CD4-positive, alpha-beta T cell treated with Interleukin-21 for 1 hour (primary cell): Measurements from ENCODE around the gene ZFHX3.

ENCODE experiments used
- DNase-seq: peaks from one replicate; pipeline ENCODE4 v3.0.0-alpha.2; 2020

The ZFHX3 gene

GRCh38 chr16:73036074-73036826 lies 11.7 kb downstream of the ZFHX3 start:
- DNase-seq, result no peak

- no peak for DNase-seq
These were observed 13.6 kb downstream of the ZFHX3 start for GRCh38 chr16:73034374-73034773.

- DNase-seq, result no peak
These were observed 14.5 kb downstream of the ZFHX3 start for GRCh38 chr16:73033271-73033998.

GRCh38 chr16:73032541-73033270 lies 15.2 kb downstream of the ZFHX3 start:
- no peak for DNase-seq

GRCh38 chr16:73031984-73032383 lies 15.9 kb downstream of the ZFHX3 start:
- DNase-seq, result no peak

GRCh38 chr16:73031155-73031866 lies 16.6 kb downstream of the ZFHX3 start:
- no peak for DNase-seq

- DNase-seq, result no peak
These were observed 19.1 kb downstream of the ZFHX3 start for GRCh38 chr16:73028721-73029361.

GRCh38 chr16:73028263-73028662 lies 19.7 kb downstream of the ZFHX3 start:
- no peak for DNase-seq

- no peak for DNase-seq
These were observed 20.2 kb downstream of the ZFHX3 start for GRCh38 chr16:73027685-73028111.

- DNase-seq, result no peak
These were observed 20.9 kb downstream of the ZFHX3 start for GRCh38 chr16:73026754-73027684.

- DNase-seq, result no peak
These were observed 22.1 kb downstream of the ZFHX3 start for GRCh38 chr16:73025856-73026210.

- no peak for DNase-seq
These were observed 22.6 kb downstream of the ZFHX3 start for GRCh38 chr16:73025151-73025855.

GRCh38 chr16:73024571-73025105 lies 23.3 kb downstream of the ZFHX3 start:
- DNase-seq, result no peak

- DNase-seq, result no peak
These were observed 24.0 kb downstream of the ZFHX3 start for GRCh38 chr16:73023752-73024570.

- DNase-seq, result no peak
These were observed 24.6 kb downstream of the ZFHX3 start for GRCh38 chr16:73023320-73023719.

GRCh38 chr16:73022534-73022933 lies 25.4 kb downstream of the ZFHX3 start:
- no peak for DNase-seq

- DNase-seq, result no peak
These were observed 25.9 kb downstream of the ZFHX3 start for GRCh38 chr16:73021866-73022495.

- no peak for DNase-seq
These were observed 27.5 kb downstream of the ZFHX3 start for GRCh38 chr16:73020409-73020884.
